Stimulated activated CD4-positive, alpha-beta T cell treated with anti-CD3 and anti-CD28 coated beads, Interleukin-12 subunit alpha, Interleukin-12 subunit beta, amount 100 ng/mL, for 24 hours (primary cell): ENCODE data around the gene AHNAK2.
"Not testable (repeated sequence)": the region's sequence is repeated elsewhere in the genome, so short reads cannot be mapped to it uniquely, and the experiment has no call there.

Experiments
- DNase-seq, 2 experiments: peaks; one replicate each; pipeline ENCODE4 v3.0.0-alpha.2; 2020; ENCODE audit warnings: low read depth in 2 of 2

The AHNAK2 gene

DNA sequence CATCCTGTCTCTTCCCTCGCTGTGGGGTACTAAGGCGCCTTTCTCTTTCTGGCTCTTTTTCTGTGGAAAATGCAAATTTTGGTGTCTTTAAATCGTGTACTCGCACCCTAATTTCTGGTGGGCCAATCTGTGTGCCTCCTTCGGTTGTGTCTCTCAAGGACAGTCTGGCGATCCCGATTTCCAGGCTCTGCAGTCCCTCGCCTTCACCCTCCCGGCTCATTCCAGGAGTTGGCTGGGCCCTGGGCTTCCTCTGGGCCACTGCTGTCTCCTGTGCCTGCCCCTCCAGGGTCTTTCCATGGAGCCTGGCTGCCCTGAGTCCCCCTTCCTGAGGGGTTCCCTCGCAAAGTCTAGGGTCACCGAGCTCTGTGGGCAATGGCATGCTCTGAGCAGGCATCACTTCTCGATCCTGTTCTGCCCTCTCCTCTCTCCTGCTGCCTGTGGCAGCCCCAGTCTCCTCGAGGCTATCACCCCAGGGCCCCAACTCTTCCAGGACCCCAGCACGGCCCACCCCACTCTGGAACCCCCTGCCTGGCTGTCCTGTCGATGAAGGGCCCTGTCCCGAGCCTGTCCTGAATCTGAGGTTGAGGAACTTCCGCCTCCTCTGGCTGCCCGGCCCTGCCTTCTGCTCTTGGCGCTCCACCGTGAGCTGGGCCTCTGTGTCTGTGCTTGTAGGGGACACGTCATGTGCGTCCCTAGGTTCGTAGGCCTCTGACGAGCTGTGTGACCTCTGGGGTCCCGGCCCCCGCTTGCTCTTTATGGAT, 24.1 kb downstream of the AHNAK2 start:
- no peak for DNase-seq

DNA sequence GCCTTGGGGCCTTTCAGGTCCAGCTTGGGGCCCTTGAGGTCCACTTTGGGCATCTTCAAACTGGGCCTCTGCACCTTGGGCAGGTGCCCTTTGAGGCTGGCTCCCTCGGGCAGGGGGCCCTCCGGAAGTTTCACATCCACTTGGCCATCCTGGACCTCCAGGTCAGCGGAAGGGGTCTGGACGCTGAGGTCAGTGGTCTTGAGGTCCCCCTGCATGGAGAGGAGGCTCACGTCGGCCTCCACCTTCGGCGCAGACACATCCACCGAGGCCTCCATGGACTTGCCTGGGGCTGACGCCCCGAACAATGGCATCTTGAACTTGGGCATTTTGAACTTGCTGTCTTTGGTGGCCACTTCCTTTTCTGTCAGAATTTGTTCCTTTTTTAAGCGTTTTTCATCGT, 25.1 kb downstream of the AHNAK2 start:
- DNase-seq: no peak

DNA sequence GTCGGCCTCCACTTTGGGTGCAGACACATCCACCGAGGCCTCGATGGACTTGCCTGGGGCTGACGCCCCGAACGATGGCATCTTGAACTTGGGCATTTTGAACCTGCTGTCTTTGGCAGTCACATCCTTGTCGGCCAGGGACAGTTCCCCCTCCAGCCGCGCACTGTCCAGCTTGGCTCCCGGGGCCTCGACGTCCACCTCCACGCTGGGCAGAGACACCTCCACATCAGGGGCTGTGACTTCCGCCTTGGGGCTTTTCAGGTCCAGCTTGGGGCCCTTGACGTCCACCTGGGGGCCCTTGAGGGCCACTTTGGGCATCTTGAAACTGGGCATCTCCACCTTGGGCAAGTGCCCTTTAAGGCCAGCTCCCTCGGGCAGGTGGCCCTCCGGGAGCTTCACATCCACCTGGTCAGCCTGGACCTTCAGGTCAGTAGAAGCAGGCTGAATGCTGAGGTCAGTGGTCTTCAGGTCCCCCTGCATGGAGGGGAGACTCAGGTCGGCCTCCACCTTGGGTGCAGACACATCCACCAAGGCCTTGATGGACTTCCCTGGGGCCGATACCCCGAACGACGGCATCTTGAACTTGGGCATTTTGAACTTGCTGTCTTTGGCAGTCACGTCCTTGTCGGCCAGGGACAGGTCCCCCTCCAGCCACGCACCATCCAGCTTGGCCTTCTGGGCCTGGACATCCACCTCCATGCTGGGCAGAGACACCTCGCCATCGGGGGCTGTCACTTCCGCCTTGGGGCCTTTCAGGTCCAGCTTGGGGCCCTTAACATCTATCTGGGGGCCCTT, 26.1 kb downstream of the AHNAK2 start:
- DNase-seq: not testable (repeated sequence)

DNA sequence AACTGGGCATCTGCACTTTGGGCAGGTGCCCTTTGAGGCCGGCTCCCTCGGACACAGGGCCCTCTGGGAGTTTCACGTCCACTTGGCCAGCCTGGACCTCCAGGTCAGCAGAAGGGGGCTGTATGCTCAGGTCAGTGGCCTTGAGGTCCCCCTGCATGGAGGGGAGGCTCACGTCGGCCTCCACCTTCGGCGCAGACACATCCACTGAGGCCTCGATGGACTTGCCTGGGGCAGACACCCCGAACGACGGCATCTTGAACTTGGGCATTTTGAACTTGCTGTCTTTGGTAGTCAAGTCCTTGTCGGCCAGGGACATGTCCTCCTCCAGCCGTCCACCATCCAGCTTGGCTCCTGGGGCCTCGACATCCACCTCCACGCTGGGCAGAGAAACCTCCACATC, 27.5 kb downstream of the AHNAK2 start:
- DNase-seq: not testable (repeated sequence)

DNA sequence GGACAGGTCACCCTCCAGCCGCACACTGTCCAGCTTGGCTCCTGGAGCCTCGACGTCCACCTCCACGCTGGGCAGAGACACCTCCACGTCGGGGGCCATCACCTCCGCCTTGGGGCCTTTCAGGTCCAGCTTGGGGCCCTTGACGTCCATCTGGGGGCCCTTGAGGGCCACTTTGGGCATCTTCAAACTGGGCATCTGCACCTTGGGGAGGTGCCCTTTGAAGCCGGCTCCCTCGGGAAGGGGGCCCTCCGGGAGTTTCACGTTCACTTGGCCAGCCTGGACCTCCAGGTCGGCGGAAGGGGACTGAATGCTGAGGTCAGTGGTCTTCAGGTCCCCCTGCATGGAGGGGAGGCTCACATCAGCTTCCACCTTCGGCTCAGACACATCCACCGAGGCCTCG, 28.2 kb downstream of the AHNAK2 start:
- no peak for DNase-seq

DNA sequence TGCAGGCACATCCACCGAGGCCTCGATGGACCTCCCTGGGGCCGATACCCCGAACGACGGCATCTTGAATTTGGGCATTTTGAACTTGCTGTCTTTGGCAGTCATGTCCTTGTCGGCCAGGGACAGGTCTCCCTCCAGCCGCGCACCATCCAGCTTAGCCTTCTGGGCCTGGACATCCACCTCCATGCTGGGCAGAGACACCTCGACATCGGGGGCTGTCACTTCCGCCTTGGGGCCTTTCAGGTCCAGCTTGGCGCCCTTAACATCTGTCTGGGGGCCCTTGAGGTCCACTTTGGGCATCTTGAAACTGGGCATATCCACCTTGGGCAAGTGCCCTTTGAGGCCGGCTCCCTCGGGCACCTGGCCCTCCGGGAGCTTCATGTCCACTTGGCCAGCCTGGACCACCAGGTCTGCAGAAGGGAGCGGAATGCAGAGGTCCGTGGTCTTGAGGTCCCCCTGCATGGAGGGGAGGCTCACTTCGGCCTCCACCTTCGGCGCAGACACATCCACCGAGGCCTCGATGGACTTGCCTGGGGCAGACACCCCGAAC, 28.7 kb downstream of the AHNAK2 start:
- not testable (repeated sequence) for DNase-seq

DNA sequence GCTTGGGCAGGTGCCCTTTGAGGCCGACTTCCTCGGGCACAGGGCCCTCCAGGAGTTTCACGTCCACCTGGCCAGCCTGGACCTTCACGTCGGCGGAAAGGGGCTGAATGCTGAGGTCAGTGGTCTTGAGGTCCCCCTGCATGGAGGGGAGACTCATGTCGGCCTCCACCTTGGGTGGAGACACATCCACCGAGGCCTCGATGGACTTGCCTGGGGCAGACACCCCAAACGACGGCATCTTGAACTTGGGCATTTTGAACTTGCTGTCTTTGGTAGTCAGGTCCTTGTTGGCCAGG, 29.5 kb downstream of the AHNAK2 start:
- no peak for DNase-seq

DNA sequence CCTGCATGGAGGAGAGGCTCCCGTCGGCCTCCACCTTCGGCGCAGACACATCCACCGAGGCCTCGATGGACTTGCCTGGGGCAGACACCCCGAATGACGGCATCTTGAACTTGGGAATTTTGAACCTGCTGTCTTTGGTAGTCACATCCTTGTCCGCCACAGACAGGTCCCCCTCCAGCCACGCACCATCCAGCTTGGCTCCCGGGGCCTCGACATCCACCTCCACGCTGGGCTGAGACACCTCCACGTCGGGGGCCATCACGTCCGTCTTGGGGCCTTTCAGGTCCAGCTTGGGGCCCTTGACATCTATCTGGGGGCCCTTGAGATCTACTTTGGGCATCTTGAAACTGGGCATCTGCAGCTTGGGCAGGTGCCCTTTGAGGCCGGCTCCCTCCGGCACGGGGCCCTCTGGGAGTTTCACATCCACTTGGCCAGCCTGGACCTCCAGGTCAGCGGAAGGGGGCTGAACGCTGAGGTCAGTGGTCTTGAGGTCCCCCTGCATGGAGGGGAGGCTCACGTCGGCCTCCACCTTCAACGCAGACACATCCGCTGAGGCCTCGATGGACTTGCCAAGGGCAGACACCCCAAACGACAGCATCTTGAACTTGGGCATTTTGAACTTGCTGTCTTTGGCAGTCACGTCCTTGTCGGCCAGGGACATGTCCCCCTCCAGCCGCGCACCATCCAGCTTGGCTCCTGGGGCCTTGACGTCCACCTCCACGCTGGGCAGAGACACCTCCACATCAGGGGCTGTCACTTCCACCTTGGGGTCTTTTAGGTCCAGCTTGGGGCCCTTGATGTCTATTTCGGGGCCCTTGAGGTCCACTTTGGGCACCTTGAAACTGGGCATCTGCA, 30.1 kb downstream of the AHNAK2 start:
- DNase-seq: not testable (repeated sequence)

DNA sequence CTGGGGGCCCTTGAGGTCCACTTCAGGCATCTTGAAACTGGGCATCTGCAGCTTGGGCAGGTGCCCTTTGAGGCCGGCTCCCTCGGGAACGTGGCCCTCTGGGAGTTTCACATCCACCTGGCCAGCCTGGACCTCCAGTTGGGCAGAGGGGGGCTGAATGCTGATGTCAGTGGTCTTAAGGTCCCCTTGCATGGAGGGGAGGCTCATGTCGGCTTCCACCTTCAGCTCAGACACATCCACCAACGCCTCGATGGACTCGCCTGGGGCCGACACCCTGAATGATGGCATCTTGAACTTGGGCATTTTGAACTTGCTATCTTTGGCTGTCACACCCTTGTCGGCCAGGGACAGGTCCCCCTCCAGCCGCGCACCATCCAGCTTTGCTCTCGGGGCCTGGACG, 31.0 kb downstream of the AHNAK2 start:
- not testable (repeated sequence) for DNase-seq

DNA sequence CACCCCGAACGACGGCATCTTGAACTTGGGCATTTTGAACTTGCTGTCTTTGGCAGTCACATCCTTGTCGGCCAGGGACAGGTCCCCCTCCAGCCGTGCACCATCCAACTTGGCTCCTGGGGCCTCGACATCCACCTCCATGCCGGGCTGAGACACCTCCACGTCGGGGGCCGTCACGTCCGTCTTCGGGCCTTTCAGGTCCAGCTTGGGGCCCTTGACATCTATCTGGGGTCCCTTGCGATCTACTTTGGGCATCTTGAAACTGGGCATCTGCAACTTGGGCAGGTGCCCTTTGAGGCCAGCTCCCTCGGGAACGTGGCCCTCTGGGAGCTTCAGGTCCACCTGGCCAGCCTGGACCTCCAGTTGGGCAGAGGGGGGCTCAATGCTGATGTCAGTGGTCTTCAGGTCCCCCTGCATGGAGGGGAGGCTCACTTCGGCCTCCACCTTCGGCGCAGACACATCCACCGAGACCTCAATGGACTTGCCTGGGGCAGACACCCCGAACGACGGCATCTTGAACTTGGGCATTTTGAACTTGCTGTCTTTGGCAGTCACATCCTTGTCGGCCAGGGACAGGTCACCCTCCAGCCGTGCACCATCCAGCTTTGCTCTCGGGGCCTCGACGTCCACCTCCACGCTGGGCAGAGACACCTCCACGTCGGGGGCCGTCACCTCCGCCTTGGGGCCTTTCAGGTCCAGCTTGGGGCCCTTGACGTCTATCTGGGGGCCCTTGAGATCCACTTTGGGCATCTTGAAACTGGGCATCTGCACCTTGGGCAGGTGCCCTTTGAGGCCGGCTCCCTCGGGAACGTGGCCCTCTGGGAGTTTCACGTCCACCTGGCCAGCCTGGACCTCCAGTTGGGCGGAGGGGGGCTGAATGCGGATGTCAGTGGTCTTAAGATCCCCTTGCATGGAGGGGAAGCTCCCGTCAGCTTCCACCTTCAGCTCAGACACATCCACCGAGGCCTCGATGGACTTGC, 31.9 kb downstream of the AHNAK2 start:
- DNase-seq: not testable (repeated sequence)

DNA sequence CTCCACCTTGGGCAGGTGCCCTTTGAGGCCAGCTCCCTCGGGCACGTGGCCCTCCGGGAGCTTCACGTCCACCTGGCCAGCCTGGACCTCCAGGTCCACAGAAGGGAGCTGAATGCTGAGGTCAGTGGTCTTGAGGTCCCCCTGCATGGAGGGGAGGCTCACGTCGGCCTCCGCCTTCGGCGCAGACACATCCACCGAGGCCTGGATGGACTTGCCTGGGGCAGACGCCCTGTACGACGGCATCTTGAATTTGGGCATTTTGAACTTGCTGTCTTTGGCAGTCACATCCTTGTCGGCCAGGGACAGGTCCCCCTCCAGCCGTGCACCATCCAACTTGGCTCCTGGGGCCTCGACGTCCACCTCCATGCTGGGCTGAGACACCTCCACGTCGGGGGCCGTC, 32.9 kb downstream of the AHNAK2 start:
- DNase-seq: not testable (repeated sequence)

DNA sequence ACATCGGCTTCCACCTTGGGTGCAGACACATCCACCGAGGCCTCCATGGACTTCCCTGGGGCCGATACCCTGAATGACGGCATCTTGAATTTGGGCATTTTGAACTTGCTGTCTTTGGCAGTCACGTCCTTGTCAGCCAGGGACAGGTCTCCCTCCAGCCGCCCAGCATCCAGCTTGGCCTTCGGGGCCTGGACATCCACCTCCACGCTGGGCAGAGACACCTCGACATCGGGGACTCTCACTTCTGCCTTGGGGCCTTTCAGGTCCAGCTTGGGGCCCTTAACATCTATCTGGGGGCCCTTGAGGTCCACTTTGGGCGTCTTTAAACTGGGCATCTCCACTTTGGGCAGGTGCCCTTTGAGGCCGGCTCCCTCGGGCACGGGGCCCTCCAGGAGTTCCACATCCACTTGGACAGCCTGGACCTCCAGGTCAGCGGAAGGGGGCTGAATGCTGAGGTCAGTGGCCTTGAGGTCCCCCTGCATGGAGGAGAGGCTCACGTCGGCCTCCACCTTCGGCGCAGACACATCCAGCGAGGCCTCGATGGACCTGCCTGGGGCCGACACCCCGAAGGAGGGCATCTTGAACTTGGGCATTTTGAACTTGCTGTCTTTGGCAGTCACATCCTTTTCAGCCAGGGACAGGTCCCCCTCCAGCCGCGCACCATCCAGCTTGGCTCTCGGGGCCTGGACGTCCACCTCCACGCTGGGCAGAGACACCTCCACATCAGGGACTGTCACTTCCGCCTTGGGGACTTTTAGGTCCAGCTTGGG, 33.6 kb downstream of the AHNAK2 start:
- not testable (repeated sequence) for DNase-seq

DNA sequence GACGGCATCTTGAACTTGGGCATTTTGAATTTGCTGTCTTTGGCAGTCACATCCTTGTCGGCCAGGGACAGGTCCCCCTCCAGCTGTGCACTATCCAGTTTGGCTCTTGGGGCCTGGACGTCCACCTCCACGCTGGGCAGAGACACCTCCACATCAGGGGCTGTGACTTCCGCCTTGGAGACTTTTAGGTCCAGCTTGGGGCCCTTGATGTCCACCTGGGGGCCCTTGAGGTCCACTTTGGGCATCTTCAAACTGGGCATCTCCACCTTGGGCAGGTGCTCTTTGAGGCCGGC, 34.2 kb downstream of the AHNAK2 start:
- DNase-seq: not testable (repeated sequence)

DNA sequence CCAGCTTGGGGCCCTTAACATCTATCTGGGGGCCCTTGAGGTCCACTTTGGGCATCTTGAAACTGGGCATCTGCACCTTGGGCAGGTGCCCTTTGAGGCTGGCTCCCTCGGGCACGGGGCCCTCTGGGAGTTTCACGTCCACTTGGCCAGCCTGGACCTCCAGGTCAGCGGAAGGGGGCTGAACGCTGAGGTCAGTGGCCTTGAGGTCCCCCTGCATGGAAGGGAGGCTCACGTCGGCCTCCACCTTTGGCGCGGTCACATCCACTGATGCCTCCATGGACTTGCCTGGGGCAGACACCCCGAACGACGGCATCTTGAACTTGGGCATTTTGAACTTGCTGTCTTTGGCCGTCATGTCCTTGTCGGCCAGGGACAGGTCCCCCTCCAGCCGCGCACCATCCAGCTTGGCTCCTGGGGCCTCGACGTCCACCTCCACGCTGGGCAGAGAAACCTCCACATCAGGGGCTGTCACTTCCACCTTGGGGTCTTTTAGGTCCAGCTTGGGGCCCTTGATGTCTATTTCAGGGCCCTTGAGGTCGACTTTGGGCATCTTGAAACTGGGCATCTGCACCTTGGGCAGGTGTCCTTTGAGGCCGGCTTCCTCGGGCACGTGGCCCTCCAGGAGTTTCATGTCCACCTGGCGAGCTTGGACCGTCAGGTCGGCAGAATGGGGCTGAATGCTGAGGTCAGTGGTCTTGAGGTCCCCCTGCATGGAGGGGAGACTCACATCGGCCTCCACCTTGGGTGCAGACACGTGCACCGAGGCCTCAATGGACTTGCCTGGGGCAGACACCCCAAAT, 34.8 kb downstream of the AHNAK2 start:
- DNase-seq: not testable (repeated sequence)

DNA sequence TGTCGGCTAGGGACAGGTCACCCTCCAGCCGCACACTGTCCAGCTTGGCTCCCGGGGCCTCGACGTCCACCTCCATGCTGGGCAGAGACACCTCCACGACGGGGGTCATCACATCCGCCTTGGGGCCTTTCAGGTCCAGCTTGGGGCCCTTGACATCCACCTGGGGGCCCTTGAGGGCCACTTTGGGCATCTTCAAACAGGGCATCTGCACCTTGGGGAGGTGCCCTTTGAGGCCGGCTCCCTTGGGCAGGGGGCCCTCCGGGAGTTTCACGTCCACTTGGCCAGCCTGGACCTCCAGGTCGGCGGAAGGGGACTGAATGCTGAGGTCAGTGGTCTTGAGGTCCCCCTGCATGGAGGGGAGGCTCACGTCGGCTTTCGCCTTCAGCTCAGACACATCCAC, 35.6 kb downstream of the AHNAK2 start:
- DNase-seq: no peak

DNA sequence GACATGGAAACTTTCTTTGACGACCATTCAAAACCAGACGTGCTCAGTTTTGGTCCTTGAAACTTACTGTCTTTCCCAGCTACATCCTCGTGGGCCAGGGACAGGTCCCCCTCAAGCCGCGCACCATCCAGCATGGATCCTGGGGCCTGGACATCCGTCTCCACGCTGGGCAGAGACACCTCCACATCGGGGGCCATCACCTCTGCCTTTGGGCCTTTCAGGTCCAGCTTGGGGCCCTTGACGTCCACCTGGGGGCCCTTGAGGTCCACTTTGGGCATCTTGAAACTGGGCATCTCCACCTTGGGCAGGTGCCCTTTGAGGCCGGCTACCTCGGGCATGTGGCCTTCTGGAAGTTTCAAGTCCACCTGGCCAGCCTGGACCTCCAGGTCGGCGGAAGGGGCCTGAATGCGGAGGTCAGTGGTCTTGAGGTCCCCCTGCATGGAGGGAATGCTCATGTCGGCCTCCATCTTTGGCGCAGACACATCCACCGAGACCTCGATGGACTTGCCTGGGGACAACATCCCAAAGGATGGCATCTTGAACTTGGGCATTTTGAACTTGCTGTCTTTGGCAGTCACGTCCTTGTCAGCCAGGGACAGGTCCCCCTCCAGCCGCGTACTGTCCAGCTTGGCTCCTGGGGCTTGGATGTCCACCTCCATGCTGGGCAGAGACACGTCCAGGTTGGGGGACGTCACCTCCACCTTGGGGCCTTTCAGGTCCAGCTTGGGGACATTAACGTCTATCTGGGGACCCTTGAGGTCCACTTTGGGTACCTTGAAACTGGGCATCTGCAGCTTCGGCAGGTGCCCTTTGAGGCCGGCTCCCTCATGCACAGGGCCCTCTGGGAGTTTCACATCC, 36.4 kb downstream of the AHNAK2 start:
- no peak for DNase-seq

DNA sequence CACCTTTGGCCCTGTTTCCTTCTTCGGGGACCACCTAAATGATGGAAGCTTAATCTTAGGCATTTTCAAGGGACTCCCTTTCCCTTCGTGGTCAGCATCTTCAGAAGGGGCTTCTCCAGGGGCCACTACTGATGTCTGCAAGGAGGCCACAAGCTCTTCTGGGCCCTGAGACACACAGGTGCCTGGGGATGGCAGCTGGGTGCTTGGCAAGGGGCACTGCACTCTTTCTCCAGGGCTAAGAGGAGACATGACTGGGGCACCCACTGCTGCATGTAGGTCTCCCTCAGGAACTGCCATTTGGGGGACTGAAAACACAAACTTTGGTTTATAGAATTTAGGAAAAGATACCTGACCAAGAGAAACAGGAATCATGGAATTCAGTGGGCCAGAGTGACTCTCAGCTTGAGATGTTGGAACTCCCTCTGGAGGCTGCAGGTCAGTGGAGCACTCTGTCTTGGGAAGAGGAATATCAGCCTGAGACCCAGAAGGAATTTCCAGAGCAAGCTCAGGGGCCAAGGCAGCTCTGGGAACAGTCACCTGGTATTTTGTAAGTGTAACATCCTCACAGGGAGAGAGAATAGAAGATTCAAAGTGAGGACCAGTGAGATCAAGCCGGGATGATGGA, 37.5 kb downstream of the AHNAK2 start:
- DNase-seq: no peak
